Measurements from ENCODE around the gene ADISSP.

- TF ChIP-seq CTCF (tag by site-specific recombination; IDR thresholded peaks at IDR 0.05): no peak
- TF ChIP-seq ZNF501 (tag by site-specific recombination; IDR thresholded peaks at IDR 0.05): no peak
- no peak for TF ChIP-seq TCF7L2 (IDR thresholded peaks at IDR 0.05; ENCODE audit: borderline replicate concordance, low read depth, low read length)
- TF ChIP-seq KLF10 (tag by site-specific recombination; IDR thresholded peaks at IDR 0.05): no peak
- no peak for TF ChIP-seq ZNF558 (tag by site-specific recombination; IDR thresholded peaks at IDR 0.05)
- TF ChIP-seq ZNF677 (tag by site-specific recombination; IDR thresholded peaks at IDR 0.05): no peak
- no peak for TF ChIP-seq SETDB1 (IDR thresholded peaks at IDR 0.05; ENCODE audit: insufficient read length, low read length)
- TF ChIP-seq ZNF24 (tag by site-specific recombination; IDR thresholded peaks at IDR 0.05): no peak
- TF ChIP-seq ZNF221 (tag by site-specific recombination; IDR thresholded peaks at IDR 0.05; ENCODE audit: borderline replicate concordance): no peak
Measured at GRCh38 chr20:3787324-3788014, 19.9 kb upstream of the ADISSP start.
